Measurements from ENCODE around the gene NDUFA8.
A peak's percentile ranks its signal among the peaks of the same experiment; 100 is the strongest.

NDUFA8 gene

GRCh38 chr9:122135529-122135859 is 24.1 kb downstream of the NDUFA8 start:
- no peak for DNase-seq (ENCODE audit: low read depth, low spot score)

DNA sequence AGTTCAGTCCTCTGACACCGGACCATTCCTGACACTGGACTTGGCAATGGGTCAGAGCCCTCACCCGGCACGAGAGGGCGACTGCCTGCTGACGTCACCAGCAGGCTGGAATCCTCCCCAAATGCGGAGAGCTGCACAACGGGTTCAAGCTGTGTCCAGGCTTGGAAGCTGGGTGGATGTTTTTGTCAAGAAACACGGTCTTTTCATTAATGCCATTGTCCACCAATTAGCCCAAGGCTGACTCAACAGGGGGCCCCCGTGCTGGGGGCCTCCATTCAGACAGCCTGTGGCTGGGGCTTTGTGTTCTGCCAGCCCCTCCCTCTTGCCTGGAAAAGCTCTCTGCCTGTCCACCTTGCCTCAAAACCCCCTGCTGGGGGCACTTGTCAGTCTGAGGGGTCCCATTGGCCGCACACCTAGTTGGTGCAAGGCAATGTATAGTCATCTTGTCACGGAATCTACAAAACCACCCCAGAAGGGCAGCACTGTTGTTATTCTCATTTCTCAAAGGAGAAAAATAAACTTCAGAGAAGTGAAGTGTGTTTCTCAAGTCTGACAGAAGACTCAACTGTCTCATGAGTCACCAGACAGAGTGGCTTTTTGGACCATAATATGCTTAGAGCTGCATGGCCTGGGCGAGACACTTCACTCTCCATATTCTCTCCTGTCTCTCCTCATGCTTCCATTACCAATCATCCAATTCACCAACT is 24.6 kb downstream of the NDUFA8 start:
- no peak for DNase-seq (ENCODE audit: low read depth, low spot score)

DNA sequence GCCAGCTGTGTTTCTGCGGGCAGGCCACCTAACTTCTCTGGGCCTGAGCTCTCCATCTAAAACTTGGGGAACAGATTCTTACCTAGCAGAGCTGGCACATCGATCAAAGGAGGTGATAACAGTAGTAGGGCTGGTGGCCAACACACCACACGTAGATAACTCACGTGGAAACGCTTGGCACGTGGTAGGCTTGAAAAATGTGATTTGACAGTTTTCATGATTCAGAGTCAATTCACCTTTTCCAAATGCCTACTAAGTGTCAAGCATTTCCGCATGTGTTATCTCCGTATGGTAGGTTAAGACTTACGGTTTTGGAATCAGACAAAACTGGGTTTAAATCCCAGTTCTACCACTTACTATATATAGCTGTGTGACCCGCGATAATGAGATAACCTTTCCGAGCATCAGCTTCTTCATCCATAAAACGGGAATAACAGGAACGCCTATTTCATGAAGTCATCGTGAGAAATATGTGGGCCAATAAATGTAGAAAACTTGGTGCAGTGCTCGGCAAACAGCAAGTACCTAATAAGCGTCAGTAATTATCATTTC is 25.5 kb downstream of the NDUFA8 start:
- DNase-seq (ENCODE audit: low read depth, low spot score): no peak

- no peak for DNase-seq (ENCODE audit: low read depth, low spot score)
These were observed 26.2 kb downstream of the NDUFA8 start for GRCh38 chr9:122133263-122133983.

- no peak for DNase-seq (ENCODE audit: low read depth, low spot score)
These were observed 27.0 kb downstream of the NDUFA8 start for GRCh38 chr9:122132539-122132938.

- DNase-seq (ENCODE audit: low read depth, low spot score): no peak
These were observed 28.1 kb downstream of the NDUFA8 start for GRCh38 chr9:122131401-122132001.

GRCh38 chr9:122130837-122131236 is 28.7 kb downstream of the NDUFA8 start:
- no peak for DNase-seq (ENCODE audit: low read depth, low spot score)

DNA sequence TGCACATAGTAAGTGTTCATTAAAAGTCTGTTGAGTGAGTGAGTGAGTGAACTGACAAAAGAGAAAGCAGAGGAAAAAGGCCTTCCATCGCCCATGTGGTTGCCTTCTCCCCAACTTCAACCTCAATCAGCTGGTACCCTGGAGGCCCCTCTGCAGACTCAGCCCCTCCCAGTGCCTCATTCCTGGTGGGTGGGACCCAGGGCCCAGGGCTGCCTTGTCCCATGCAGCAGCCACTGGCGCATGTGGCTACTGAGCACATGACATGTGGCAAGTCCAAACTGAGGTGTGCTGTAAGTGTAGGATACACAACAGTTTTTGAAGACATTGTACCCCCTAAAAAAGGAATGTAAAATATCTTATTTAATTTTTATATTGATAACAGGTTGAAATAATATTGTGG is 29.6 kb downstream of the NDUFA8 start:
- DNase-seq (ENCODE audit: low read depth, low spot score): no peak

GRCh38 chr9:122128969-122129343 is 30.6 kb downstream of the NDUFA8 start:
- no peak for DNase-seq (ENCODE audit: low read depth, low spot score)

DNA sequence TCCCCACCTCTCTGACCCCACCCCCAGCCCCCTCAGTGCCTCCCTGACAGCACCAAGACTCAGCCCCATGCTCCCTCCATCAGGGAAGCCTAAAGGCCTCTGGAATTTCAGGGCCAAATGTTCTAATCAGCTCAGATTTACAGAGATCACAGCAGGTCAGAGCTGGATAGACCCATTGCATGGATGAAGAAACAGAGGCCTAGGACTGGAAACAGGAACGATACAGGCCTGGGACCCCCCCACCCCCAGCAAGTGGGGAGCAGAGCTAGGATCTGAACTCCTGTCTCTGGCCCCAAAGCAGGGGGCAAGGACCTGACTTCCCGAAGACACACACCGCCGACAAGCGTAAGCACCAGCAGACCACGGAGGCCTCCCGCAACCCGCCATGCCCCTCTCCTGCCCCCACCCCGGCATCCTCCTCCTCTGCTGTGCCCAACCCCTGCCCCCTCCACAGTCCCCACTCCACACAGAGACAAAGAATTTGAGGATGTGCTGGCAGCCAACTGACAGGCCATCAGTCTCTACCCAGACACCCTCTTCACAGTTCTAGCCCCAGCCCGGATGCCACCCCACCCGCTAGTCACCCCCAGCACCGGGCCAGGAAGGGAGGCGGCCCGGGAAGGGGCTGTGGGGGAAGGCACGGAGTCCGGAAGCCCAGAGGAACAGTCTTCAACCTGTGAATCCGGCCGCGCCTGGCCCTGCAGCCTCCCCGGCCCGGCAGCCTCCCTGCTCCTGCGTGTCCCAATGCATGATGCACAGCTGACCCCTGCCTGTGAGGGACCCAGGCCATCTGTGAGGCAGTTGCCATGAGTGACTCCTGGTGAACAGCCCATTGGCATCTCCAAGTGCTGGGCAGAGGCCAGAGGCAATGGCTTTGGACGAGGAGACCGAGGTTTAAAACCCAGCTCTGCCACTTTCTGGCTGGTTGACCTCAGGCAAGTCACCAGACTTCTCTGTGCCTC is 31.3 kb downstream of the NDUFA8 start:
- no peak for DNase-seq (ENCODE audit: low read depth, low spot score)

DNA sequence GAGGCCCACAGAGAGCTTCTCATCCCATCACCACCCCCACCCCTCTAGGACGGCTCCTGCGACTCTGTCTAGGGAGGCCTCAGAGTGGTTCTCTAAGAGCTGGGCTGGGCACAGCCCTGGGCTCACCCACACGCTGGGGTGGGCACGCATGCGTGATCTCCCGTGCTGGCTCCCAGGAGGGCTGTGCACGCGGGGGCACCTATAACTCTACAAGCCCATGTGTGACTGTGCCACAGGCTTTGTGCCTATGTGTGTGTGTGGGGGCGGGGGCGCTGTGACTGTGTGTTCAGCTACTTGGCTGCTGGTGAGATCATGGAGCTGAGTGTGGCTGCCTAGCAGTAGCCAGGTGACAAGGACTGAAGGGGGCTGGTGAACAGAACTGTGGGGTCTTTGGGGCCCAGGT is 32.2 kb downstream of the NDUFA8 start:
- DNase-seq (ENCODE audit: low read depth, low spot score): no peak

DNA sequence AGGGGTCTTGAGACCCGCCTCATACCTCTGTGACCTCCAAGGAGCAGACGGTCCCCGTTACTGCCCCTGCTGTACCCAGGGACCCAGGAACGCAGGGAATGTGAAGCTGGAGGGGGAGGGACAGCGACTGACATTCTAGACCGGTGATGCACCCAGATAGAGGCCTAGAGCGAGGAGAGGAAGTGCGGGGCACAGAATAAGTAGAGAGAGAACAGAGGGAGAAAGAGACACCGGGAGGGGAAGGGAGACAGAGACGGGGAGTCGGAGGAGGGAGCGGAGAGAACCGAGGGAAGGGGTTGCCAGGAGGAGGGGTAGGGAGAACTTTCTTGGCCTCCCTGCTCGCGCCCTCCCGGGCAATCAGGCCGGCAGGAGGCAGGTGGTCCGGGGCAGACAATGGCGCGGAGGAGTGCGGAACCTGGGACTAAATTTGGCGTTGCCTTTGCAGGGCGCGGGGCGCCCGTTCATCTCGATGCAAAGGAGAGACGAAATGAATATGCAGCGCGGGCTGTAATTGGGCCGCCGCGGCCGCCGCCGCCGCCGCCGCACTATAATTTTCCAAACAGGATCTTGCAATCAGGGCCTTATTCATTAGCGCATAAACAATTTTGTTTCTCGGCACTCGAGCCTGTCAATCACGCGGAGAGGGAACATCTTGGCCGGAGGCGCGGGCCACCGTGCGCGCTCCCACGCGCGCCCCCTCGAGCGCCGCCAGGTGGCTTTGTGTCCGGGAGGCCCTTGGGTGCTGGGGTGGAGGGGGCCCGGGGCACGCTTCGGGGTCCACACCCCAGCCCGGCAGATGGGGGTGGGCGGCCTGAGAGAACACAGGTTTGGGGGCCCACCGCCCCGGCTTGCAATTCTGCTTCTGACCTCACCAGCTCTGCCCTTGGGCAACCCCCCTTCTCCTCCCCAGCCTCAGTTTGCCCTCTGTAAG is 33.0 kb downstream of the NDUFA8 start:
- no peak for DNase-seq (ENCODE audit: low read depth, low spot score)

DNA sequence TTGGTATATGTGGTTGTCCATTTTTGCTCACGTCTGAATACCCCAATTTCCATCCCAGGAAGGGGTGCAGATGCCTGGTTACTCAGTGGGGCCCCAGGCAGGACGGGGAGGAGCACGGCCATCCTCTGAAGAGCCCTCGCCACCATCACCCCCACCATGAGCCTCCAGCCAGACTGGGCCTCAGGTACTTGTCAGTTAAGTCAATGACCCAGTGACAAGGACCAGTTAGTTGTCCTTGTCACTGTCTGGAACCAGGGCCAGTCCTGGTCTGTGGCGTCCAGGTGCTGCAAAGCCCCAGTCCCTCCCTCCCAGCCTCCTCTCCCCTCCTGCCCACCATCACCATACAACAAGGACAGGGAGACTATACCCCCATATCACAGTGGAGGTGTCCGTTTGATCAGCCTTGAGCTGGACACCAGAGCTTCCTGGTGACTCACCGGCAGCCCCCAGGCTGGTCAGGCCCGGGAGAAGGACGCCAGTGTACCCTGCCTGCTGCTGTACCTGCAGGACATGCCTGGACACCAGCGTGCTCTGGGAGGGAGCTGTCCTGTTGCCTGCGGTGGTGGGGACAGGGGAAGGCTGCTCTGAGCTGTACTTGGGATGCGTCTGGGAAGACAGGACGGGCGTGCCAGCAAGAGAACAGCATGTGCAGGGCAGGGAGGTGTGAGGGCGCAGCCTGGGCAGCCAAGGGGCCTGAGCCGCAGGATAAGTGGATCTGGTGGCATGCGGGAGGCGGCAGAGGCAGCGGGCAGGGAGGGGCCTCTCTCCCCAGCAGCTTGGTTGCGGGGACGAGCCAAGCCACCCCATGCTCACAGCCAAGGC is 33.9 kb downstream of the NDUFA8 start:
- no peak for DNase-seq (ENCODE audit: low read depth, low spot score)

DNA sequence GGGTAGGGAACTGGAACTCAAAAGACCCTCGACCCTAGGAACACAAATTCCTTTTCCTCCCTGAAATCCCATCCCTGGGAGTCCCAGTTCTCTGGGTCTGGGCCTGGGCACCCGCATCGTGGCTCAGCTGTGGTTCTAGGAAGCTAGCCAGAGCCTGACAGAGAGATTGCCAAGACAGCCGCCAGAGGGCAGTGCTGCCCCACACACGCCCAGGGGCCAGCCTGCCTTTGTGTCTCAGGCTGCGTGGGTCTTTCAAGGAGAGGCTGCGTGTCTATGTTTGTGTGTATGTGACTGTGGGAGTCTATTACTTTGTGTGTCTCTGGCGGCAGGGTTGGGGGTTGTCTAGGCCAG is 34.4 kb downstream of the NDUFA8 start:
- DNase-seq (ENCODE audit: low read depth, low spot score): peak; percentile 61

GRCh38 chr9:122124528-122124927 is 35.1 kb downstream of the NDUFA8 start:
- no peak for DNase-seq (ENCODE audit: low read depth, low spot score)

DNA sequence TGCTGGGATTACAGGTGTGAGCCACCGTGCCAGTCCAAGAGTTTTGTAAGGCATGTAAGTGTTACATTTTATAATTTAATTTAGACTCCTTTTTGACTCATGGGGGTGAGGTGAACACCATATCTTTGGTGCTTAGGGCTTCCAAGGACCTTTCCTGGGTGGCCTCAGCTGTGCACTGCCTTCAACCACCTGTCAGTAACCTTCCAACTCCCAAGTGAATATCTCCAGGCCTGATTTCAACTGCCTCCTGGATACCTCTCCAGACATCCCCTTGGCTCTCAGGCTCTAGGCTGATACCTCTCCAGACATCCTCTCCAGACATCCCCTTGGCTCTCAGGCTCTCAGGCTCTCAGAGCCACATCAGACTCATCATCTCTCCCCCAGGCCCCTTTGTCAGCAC is 35.5 kb downstream of the NDUFA8 start:
- DNase-seq (ENCODE audit: low read depth, low spot score): no peak

DNA sequence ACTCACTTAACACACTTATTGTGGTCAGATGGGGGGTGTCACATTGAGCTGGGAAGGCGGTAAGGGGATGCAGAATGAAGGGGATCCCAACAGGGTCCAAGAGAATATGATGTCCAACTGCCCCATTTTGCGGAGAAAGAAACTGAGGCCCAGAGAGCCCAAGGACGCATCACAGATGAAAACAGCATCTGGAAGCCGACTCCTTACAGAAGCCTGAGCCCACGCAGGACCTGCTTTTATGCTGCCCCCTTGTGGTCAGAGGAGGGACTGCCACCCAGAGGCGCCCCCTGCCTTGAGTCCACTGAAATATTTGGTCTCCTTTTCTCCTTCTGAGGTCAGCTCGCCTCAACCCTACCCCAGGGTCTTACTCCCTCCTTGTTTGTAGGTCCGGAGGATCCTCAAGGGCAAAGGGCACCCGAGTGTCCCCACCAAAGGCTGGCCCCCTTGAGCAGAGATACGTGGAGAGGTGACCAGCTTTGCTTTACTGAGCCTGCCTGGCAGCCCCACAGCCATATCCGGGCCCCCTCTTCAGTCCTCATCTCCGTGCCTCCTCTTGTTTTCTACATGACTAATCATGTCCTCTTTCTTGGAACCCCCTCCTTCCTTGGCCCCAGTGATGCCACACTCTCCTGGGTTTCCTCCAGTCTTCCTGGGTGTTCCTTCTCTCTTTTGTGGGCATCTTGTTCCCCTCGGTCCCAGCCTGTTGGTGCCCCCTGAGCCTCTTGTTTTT is 36.5 kb downstream of the NDUFA8 start:
- peak; percentile 36 for DNase-seq (ENCODE audit: low read depth, low spot score)

DNA sequence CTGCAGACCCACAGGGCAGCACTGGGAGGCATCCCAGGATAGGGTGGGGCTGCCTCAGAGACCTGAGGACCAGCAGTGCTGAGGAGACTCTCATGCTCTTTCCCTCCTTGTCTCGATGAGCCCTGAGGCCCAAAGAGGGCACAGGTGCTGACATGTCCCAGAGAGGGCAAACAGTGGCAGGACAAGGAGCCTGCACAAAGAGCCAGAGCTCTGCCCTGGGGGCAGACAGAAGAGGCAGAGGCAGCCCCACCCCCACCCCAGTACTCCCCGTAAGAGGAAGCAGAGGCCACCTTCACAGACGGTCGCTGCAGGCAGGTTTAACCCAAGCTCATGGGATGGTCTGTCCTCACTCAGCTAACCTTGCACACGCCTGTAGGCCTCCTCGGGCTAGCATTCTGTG is 37.1 kb downstream of the NDUFA8 start:
- DNase-seq (ENCODE audit: low read depth, low spot score): no peak

DNA sequence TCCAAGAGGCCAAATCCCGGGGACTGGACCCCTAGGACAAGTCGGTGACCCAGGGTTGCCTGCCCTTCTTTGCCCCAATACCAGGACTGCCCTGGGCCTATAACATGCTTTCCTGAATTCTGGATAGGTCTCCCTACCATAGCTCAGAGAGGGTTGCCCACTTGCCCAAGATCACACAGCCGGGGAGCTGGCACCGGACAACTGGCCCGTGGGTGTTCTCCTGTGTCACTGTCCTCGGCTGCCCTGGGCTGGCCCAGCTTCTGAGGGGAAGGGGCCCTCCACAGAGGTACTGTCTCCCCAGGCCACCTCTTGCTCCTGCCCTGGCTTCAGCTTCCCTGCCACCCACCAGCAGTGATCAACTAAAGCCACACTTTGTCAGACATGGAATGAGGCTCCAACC is 37.6 kb downstream of the NDUFA8 start:
- no peak for DNase-seq (ENCODE audit: low read depth, low spot score)
